ENCODE results near the gene NDUFV2. TPM values are rescaled to one million over a fixed set of nuclear protein-coding genes. Genes with fewer than 3 reads are reported as not detected.
"Not testable (repeated sequence)": the region's sequence is repeated elsewhere in the genome, so short reads cannot be mapped to it uniquely, and the experiment has no call there.

Gene NDUFV2
- total RNA-seq, 4 donors from 2014 or later = 136 to 230 (median 176) TPM

DNA sequence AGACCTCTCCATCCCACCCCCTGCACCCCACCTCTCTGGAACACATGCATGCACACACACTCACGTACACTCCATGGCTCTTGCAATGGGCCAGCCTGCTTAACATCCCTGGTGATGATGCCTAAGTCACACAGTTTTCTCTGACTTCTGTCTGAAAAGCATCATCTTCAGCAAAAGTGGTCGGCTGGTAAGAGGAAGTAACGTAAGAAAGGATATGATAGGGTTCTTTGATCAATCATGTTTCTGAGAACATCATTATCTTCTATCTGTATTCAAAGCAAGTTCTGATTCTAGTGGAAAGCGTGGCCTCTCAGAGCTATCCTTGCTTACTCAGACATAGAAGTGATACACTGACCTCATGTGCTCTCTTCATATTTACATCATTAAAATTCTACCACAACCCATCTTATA lies 11.4 kb upstream of the NDUFV2 start:
- TF ChIP-seq EP300 (IDR thresholded peaks at IDR 0.05) (no peak), POLR2AphosphoS5 (IDR thresholded peaks at IDR 0.05) (no peak), POLR2A (IDR thresholded peaks at IDR 0.05) (no peak)
- TF ChIP-seq, protein P1, sequence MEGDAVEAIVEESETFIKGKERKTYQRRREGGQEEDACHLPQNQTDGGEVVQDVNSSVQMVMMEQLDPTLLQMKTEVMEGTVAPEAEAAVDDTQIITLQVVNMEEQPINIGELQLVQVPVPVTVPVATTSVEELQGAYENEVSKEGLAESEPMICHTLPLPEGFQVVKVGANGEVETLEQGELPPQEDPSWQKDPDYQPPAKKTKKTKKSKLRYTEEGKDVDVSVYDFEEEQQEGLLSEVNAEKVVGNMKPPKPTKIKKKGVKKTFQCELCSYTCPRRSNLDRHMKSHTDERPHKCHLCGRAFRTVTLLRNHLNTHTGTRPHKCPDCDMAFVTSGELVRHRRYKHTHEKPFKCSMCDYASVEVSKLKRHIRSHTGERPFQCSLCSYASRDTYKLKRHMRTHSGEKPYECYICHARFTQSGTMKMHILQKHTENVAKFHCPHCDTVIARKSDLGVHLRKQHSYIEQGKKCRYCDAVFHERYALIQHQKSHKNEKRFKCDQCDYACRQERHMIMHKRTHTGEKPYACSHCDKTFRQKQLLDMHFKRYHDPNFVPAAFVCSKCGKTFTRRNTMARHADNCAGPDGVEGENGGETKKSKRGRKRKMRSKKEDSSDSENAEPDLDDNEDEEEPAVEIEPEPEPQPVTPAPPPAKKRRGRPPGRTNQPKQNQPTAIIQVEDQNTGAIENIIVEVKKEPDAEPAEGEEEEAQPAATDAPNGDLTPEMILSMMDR (IDR thresholded peaks at IDR 0.05) = no peak
- H3K36me3 ChIP-seq = no peaks in the 10 kb centered on the region
- WGBS, 2 donors (ENCODE audit: low coverage in 1 of 2) = 75 to 90% methylated on average over 3 to 4 of the region's 4 CpGs
- H3K9me3 ChIP-seq = no peaks in the 10 kb centered on the region
- H3K27ac ChIP-seq = no peak overlapping the region
- no peak for ATAC-seq
- H3K4me1 ChIP-seq = peaks cover 8 to 45% (median 14%) of the 10 kb centered on the region in 3 donors
- no peaks in the 10 kb centered on the region for H3K27me3 ChIP-seq
- H3K4me3 ChIP-seq = no peak overlapping the region

DNA sequence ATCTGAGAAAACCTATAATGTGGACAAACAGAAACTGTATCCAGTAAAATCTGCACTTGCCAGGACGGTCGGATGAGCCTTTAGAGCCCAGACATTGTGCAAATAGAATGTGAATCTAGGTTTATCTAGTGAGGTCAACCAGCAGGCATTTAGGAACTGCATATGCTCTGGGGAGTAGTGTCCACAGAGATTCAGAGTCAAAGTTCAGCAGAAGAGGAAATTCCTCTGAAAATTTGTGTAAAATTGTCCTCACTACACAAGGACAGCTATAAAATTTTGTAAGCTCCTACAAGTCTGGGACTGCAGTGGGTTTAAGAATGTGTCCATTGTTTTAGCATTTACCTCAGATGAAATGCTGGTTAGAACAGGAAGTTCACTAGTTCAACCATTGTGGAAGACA lies 9.8 kb upstream of the NDUFV2 start:
- H3K4me3 ChIP-seq = no peak overlapping the region
- H3K4me1 ChIP-seq = peaks cover 8 to 61% (median 14%) of the 10 kb centered on the region in 3 donors
- H3K27ac ChIP-seq = no peak overlapping the region
- 55 to 70% methylated on average over 2 of the region's 2 CpGs for WGBS, 2 donors (ENCODE audit: low coverage in 1 of 2)
- H3K36me3 ChIP-seq = no peaks in the 10 kb centered on the region
- TF ChIP-seq, protein P1 (IDR thresholded peaks at IDR 0.05) = no peak
- TF ChIP-seq POLR2AphosphoS5 (IDR thresholded peaks at IDR 0.05) = no peak
- TF ChIP-seq POLR2A (IDR thresholded peaks at IDR 0.05) = no peak
- TF ChIP-seq EP300 (IDR thresholded peaks at IDR 0.05) = no peak
- H3K27me3 ChIP-seq = no peaks in the 10 kb centered on the region
- no peak for ATAC-seq
- H3K9me3 ChIP-seq = no peaks in the 10 kb centered on the region

DNA sequence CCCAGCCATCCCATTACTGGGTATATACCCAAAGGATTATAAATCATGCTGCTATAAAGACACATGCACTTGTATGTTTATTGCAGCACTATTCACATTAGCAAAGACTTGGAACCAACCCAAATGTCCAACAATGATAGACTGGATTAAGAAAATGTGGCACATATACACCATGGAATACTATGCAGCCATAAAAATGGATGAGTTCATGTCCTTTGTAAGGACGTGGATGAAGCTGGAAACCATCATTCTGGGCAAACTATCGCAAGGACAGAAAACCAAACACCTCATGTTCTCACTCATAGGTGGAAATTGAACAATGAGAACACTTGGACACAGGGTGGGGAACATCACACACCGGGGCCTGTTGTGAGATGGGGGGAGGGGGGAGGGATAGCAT lies 9.4 kb upstream of the NDUFV2 start:
- not testable (repeated sequence) for H3K27ac ChIP-seq
- WGBS, 2 donors (ENCODE audit: low coverage in 1 of 2) = 40 to 60% methylated on average over 1 of the region's 3 CpGs

DNA sequence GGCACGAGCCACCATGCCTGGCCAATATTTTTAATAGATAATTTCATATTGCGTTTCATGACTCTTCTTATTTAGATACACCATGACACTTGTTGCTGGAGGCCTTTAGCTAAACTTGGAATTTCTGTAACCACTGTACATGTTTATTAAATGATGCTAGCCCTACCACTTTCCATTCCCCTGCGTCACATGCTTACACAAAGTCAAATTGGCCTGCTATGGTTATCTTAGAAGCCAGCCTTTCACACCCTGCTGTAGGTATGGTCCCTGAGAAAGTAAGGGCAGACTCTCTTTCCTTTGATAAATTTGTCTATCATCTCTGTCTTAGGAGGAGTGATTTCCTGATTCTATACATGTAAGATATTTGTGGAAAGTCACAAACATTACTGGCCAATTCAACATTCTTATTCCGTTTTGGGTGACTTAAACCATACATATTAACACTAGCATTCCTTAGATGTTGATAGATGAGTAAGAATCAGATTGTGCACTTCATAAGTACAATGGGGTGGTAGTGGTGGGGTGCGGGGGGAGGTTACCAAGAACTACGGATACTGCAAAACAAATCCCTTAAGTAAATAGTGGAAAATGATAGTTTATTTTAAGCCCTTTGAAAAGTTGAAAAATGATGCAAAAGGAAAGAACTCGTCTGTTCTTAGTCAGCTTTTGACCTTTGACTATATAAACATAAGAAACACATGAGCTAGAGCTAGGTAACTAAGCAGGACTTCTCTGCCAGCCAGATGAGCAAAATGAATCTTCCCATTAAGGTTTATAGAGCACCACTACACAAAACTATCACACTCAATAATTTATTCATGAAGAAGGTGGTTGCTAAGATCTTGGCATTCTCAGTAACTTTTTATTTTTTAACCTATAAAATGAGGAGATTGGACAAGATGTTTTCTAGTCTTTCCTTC lies 7.9 kb upstream of the NDUFV2 start:
- Histone ChIP-seq H3K4me3 (no peak overlapping the region), H3K27me3 (no peaks in the 10 kb centered on the region), H3K36me3 (no peaks in the 10 kb centered on the region), H3K9me3 (no peaks in the 10 kb centered on the region), H3K4me1 (peaks cover 8 to 74% (median 18%) of the 10 kb centered on the region in 3 donors), H3K27ac (peak overlapping the region; percentile 78 to 87 (median 82))
- 26 to 27% methylated on average over 7 of the region's 7 CpGs for WGBS, 2 donors (ENCODE audit: low coverage in 1 of 2)
- ATAC-seq = peak; percentile 26
- TF ChIP-seq POLR2A (IDR thresholded peaks at IDR 0.05) (no peak), EP300 (IDR thresholded peaks at IDR 0.05) (peak; percentile 13), POLR2AphosphoS5 (IDR thresholded peaks at IDR 0.05) (peak; percentile 85)
- TF ChIP-seq, protein P1 (IDR thresholded peaks at IDR 0.05) = no peak

More for the DNA sequence above, 9.4 kb upstream of the NDUFV2 start:
- H3K9me3 ChIP-seq, H3K4me3 ChIP-seq, H3K27me3 ChIP-seq, H3K36me3 ChIP-seq, ATAC-seq: not testable (repeated sequence)
- peaks cover 8 to 66% (median 17%) of the 10 kb centered on the region in 3 donors for H3K4me1 ChIP-seq

DNA sequence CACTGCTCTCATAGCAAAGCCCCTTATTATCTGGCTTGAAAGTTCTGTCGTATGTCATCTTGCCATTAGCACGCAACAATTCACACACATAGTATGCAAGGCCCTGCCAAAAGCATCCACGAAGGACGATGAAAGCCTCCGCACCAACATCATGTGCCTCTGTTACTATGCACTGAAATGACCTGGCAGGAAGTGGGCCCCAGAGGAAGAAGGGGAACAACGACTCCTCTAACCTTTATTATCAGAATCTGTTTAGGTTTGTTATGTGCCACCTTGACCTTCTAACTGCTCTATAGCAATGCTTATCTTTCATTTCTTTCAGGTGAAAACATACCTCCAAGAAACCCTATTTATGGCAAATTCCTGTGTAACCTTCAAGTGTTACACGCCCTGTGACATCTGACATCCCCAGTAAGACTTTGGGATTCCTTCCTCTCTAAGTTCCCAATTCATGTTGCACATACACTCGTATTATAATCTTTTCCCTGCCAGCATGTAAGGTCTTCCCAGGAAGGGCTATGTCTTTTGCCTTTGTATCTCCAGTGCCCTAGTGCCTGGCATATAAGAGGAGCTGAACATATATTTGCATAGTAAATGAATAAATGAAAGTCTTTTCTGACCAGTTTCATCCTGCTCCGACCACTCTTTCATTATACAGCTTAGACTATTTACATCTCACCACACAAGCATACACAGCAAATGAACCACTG lies 7.0 kb upstream of the NDUFV2 start:
- Histone ChIP-seq H3K4me1 (peaks cover 8 to 65% (median 18%) of the 10 kb centered on the region in 3 donors), H3K27me3 (no peaks in the 10 kb centered on the region), H3K36me3 (no peaks in the 10 kb centered on the region), H3K9me3 (no peaks in the 10 kb centered on the region), H3K4me3 (no peak overlapping the region), H3K27ac (peak overlapping the region; percentile 78 to 87 (median 82))
- TF ChIP-seq POLR2A (IDR thresholded peaks at IDR 0.05) (no peak), POLR2AphosphoS5 (IDR thresholded peaks at IDR 0.05) (peak; percentile 17)
- ATAC-seq = no peak
- 20 to 30% methylated on average over 7 to 9 of the region's 9 CpGs for WGBS, 2 donors (ENCODE audit: low coverage in 1 of 2)
